ENCODE data around the gene HAGH. TPM values are rescaled to one million over a fixed set of nuclear protein-coding genes. Genes with fewer than 3 reads are reported as not detected.

HAGH gene
- total RNA-seq, 6 experiments from 2014 or later, result 77.9 to 161 (median 143) TPM

- Histone ChIP-seq H3K36me3 (peaks cover 0 to 16% (median 0%) of the 10 kb centered on the region in 4 donors), H3K27ac (peak overlapping the region; percentile 20 to 53 (median 51)), H3K9me3 (no peaks in the 10 kb centered on the region), H3K4me3 (peak overlapping the region; percentile 94 to 100 (median 98)), H3K4me1 (peaks cover 0 to 22% (median 6%) of the 10 kb centered on the region in 4 donors), H3K27me3 (no peaks in the 10 kb centered on the region)
- WGBS (ENCODE audit: insufficient coverage, low coverage, low lambda C conversion rate, missing lambda C conversion rate), result 13% methylated on average over 6 of the region's 81 CpGs
- TF ChIP-seq POLR2A (IDR thresholded peaks at IDR 0.05) (no peak), CTCF (IDR thresholded peaks at IDR 0.05) (no peak)
- DNase-seq (peak; percentile 78 to 82 (median 79)), ATAC-seq (peak; percentile 5 to 40 (median 30))
- intact Hi-C loops (cut with DNase I), result no loop called here
These were observed 56.1 kb downstream of the HAGH start for GRCh38 chr16:1770328-1771187.

- H3K9me3 ChIP-seq, result no peaks in the 10 kb centered on the region
- intact Hi-C loops (cut with DNase I), result no loop called here
- no peak overlapping the region for H3K27ac ChIP-seq
- no peaks in the 10 kb centered on the region for H3K27me3 ChIP-seq
- H3K4me3 ChIP-seq, result peak overlapping the region in 1 of 3 donors; percentile 98
- no peak for ATAC-seq
- peaks cover 0 to 25% (median 2%) of the 10 kb centered on the region in 4 donors for H3K36me3 ChIP-seq
- WGBS (ENCODE audit: insufficient coverage, low coverage, low lambda C conversion rate, missing lambda C conversion rate), result 50% methylated on average over 2 of the region's 27 CpGs
- TF ChIP-seq CTCF (IDR thresholded peaks at IDR 0.05) (no peak), POLR2A (IDR thresholded peaks at IDR 0.05) (no peak)
- no peak for DNase-seq
- H3K4me1 ChIP-seq, result peaks cover 0 to 19% (median 6%) of the 10 kb centered on the region in 4 donors
These were observed 57.0 kb downstream of the HAGH start for GRCh38 chr16:1769402-1770300.

- intact Hi-C loops (cut with DNase I), result no loop called here
- TF ChIP-seq POLR2A (IDR thresholded peaks at IDR 0.05) (no peak), CTCF (IDR thresholded peaks at IDR 0.05) (no peak)
- ATAC-seq (no peak), DNase-seq (no peak)
- H3K27ac ChIP-seq, result no peak overlapping the region
- H3K4me3 ChIP-seq, result no peak overlapping the region
- H3K4me1 ChIP-seq, result peaks cover 0 to 11% (median 2%) of the 10 kb centered on the region in 4 donors
- no peaks in the 10 kb centered on the region for H3K27me3 ChIP-seq
- no peaks in the 10 kb centered on the region for H3K9me3 ChIP-seq
- WGBS (ENCODE audit: insufficient coverage, low coverage, low lambda C conversion rate, missing lambda C conversion rate), result 41% methylated on average over 5 of the region's 26 CpGs
- H3K36me3 ChIP-seq, result peaks cover 0 to 32% (median 2%) of the 10 kb centered on the region in 4 donors
These were observed 57.7 kb downstream of the HAGH start for GRCh38 chr16:1768767-1769401.

GRCh38 chr16:1768061-1768766, 58.4 kb downstream of the HAGH start:
- Histone ChIP-seq H3K9me3 (no peaks in the 10 kb centered on the region), H3K4me3 (no peak overlapping the region), H3K27ac (no peak overlapping the region), H3K27me3 (no peaks in the 10 kb centered on the region), H3K4me1 (peaks cover 0 to 11% (median 0%) of the 10 kb centered on the region in 4 donors), H3K36me3 (peaks cover 0 to 33% (median 2%) of the 10 kb centered on the region in 4 donors)
- intact Hi-C loops (cut with DNase I), result no loop called here
- TF ChIP-seq CTCF (IDR thresholded peaks at IDR 0.05) (no peak), POLR2A (IDR thresholded peaks at IDR 0.05) (no peak)
- WGBS (ENCODE audit: insufficient coverage, low coverage, low lambda C conversion rate, missing lambda C conversion rate), result 80% methylated on average over 1 of the region's 41 CpGs
- ATAC-seq, result no peak
- no peak for DNase-seq

Data from right lobe of liver (tissue), 6 donors.